ENCODE measurements around the gene OR4D2. TPM values are rescaled to one million over a fixed set of nuclear protein-coding genes. Genes with fewer than 3 reads are reported as not detected.

The OR4D2 gene
- total and polyA plus RNA-seq, 7 donors, result not detected

DNA sequence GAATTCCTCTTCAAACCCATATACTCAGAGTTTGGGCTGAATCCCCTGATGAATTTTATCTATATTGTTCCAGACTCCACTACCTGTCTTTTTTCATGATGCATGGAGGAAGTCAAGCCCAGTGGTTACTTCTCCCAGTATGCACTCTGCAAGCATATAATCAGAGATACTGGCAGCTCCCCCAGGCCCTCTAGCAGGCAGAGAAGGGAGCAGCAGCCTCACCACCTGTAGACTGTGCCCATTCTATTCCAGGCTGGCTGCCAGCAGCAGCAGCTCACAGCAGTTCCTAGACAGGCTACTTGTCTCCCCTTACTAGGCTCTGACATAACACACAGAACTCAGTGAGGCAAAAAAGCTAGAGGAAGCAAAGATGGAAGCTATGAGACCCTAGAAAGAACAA, 48.9 kb downstream of the OR4D2 start:
- Histone ChIP-seq H3K4me1 (peaks cover 0 to 11% (median 5%) of the 10 kb centered on the region in 4 donors), H3K9me3 (no peaks in the 10 kb centered on the region), H3K36me3 (peaks cover 7 to 63% (median 11%) of the 10 kb centered on the region in 4 donors), H3K4me3 (no peak overlapping the region), H3K27ac (no peak overlapping the region), H3K27me3 (no peaks in the 10 kb centered on the region)
- no peak for DNase-seq
- TF ChIP-seq POLR2A (IDR thresholded peaks at IDR 0.05) (no peak), POLR2AphosphoS5 (IDR thresholded peaks at IDR 0.05) (no peak), EP300 (IDR thresholded peaks at IDR 0.05) (no peak)
- TF ChIP-seq, protein P1, sequence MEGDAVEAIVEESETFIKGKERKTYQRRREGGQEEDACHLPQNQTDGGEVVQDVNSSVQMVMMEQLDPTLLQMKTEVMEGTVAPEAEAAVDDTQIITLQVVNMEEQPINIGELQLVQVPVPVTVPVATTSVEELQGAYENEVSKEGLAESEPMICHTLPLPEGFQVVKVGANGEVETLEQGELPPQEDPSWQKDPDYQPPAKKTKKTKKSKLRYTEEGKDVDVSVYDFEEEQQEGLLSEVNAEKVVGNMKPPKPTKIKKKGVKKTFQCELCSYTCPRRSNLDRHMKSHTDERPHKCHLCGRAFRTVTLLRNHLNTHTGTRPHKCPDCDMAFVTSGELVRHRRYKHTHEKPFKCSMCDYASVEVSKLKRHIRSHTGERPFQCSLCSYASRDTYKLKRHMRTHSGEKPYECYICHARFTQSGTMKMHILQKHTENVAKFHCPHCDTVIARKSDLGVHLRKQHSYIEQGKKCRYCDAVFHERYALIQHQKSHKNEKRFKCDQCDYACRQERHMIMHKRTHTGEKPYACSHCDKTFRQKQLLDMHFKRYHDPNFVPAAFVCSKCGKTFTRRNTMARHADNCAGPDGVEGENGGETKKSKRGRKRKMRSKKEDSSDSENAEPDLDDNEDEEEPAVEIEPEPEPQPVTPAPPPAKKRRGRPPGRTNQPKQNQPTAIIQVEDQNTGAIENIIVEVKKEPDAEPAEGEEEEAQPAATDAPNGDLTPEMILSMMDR (IDR thresholded peaks at IDR 0.05), result no peak
- intact Hi-C loops (cut with DNase I), result loop anchor here (5.0 to 10.0 kb wide), 2 partner anchors 107 to 961 kb away; partner anchors contain the start of gene MSI2

DNA sequence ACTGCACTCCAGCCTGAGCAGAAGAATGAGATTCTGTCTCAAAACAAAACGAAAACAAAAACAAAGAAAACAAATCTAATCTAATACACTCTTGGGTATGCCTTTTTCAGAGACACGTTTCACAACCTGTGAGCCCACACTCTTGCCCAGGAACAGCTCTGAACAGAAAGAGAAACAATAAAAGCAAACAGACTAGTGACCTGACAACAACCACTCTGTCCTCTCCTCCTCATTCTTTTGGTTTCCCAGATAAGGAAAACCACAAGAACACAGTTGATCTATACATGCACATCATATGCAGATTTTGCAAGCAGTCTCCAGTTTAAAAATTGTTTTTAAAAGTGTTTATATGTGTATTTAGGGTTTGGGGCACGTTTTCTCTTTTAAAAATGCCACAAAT, 51.0 kb downstream of the OR4D2 start:
- TF ChIP-seq EP300 (IDR thresholded peaks at IDR 0.05), result no peak
- no peak for TF ChIP-seq POLR2A (IDR thresholded peaks at IDR 0.05)
- TF ChIP-seq, protein P1 (IDR thresholded peaks at IDR 0.05), result no peak
- no peak for TF ChIP-seq POLR2AphosphoS5 (IDR thresholded peaks at IDR 0.05)
- H3K4me1 ChIP-seq, result peaks cover 0 to 11% (median 5%) of the 10 kb centered on the region in 4 donors
- 81 to 83% methylated on average over 3 of the region's 3 CpGs for WGBS, 2 donors
- DNase-seq, result no peak
- intact Hi-C loops (cut with DNase I), result loop anchor here (5.0 to 10.0 kb wide), 2 partner anchors 105 to 963 kb away; partner anchors contain the start of gene MSI2
- H3K36me3 ChIP-seq, result peaks cover 0 to 42% (median 4%) of the 10 kb centered on the region in 4 donors
- H3K27ac ChIP-seq, result no peak overlapping the region
- H3K27me3 ChIP-seq, result no peaks in the 10 kb centered on the region
- no peaks in the 10 kb centered on the region for H3K9me3 ChIP-seq
- H3K4me3 ChIP-seq, result no peak overlapping the region

DNA sequence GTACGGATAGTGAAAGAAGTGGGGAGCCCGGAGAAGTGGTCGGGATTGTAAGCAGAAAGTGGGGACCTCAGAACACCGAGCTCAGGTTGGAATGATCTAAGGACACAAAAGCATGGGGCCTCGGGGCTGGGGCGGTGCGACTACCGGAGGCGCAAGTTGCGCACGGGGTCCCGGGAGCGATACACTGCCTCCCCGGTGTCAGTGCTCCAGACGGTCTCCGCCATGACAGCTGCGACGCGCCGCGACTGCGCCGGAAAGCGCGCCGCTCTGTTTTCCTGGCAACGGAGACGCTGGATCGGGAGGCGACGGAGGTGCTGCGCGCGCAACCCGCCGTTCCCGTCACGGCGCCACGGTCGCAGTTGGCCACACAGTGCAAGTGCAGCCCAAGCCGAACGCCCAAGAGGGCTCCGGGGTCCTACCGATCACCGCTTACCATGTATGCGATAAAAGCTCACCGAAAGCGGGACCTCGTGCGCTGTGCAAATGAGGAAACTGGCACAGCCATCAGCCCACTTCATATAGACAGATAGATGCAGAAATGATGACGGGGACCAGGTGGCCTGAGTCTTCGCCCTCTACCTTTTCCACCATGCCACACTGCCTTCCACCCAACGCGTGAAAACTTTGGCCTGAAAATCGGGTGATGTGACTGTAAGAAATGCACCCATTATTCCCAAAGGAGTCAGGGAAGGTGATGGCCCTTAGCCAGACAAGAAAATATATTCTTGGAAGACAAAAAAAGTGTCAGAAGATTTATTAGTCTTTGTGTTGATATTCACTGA, 52.4 kb downstream of the OR4D2 start, which contains the start of gene MKS1:
TSS of gene MKS1 (minus strand) at position 249 of the 782 bp plus-strand sequence. CDS start at position 224, 25 bp downstream.
- DNase-seq, result peak; percentile 97
- Histone ChIP-seq H3K9me3 (no peaks in the 10 kb centered on the region), H3K36me3 (peaks cover 0 to 28% (median 3%) of the 10 kb centered on the region in 4 donors), H3K27me3 (no peaks in the 10 kb centered on the region), H3K4me1 (peaks cover 0 to 11% (median 5%) of the 10 kb centered on the region in 4 donors), H3K4me3 (peak within 1 kb of the TSS; percentile 62 to 82 (median 78)), H3K27ac (peak within 1 kb of the TSS; percentile 68 to 89 (median 80))
- 1 to 3% methylated on average over 56 of the region's 56 CpGs for WGBS, 2 donors
- intact Hi-C loops (cut with DNase I), result loop anchor here (5.0 to 10.0 kb wide), 2 partner anchors 103 to 964 kb away; partner anchors contain the start of gene MSI2
- no peak for TF ChIP-seq EP300 (IDR thresholded peaks at IDR 0.05)
- peak; percentile 12 to 86 (median 78) for TF ChIP-seq POLR2AphosphoS5 (IDR thresholded peaks at IDR 0.05)
- peak in 1 of 2 donors; percentile 17 for TF ChIP-seq POLR2A (IDR thresholded peaks at IDR 0.05)
- TF ChIP-seq, protein P1 (IDR thresholded peaks at IDR 0.05), result peak; percentile 58 to 79 (median 71)

DNA sequence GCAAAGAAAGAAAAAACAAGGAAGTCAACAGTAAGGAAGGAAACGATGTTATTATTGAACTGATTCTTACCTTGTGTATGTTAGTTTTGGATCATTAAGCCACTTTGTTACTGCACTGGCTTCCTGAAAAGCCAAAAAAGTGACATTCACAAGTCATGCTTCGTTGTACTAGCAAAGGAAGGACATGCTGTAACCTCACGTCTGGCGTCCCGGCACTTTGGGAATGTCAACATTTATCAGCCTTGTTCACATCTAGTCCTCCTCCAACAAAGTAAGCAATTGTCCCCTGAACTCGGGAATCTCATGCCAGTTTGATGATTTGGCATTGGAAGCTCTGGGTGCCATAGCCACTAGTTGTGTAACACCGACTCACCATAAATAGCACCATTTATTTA, 53.0 kb downstream of the OR4D2 start:
- H3K36me3 ChIP-seq, result peaks cover 0 to 22% (median under 1%) of the 10 kb centered on the region in 4 donors
- no peak for DNase-seq
- H3K9me3 ChIP-seq, result no peaks in the 10 kb centered on the region
- no peak for TF ChIP-seq EP300 (IDR thresholded peaks at IDR 0.05)
- TF ChIP-seq POLR2A (IDR thresholded peaks at IDR 0.05), result no peak
- no peak for TF ChIP-seq POLR2AphosphoS5 (IDR thresholded peaks at IDR 0.05)
- peaks cover 0 to 11% (median 5%) of the 10 kb centered on the region in 4 donors for H3K4me1 ChIP-seq
- H3K27ac ChIP-seq, result peak overlapping the region; percentile 68 to 89 (median 80)
- peak overlapping the region; percentile 62 to 82 (median 78) for H3K4me3 ChIP-seq
- WGBS, 2 donors, result 62 to 71% methylated on average over 7 of the region's 7 CpGs
- intact Hi-C loops (cut with DNase I), result loop anchor here (5.0 to 10.0 kb wide), 2 partner anchors 103 to 965 kb away; partner anchors contain the start of gene MSI2
- H3K27me3 ChIP-seq, result no peaks in the 10 kb centered on the region

Other genes starting within 250 kb of the OR4D2 start
- 10 to 100 TPM; 29.5 to 64.0 (median 33.7) TPM for gene CUEDC1, start 211.6 kb upstream of the OR4D2 start, total RNA-seq
- gene CUEDC1, start 211.6 kb upstream of the OR4D2 start, polyA plus RNA-seq, result 10 to 100 TPM in 2 of 3 donors, 1 to 10 TPM in 1; 3.0 to 20.0 (median 11.4) TPM
- 100 to 1,000 TPM in 3 of 4 donors, 10 to 100 TPM in 1; 99.8 to 120 (median 105) TPM for gene VEZF1, start 178.7 kb upstream of the OR4D2 start, total RNA-seq
- gene VEZF1, start 178.7 kb upstream of the OR4D2 start, polyA plus RNA-seq, result 10 to 100 TPM; 17.8 to 24.8 (median 21.0) TPM
- 100 to 1,000 TPM; 138 to 214 (median 151) TPM for gene SRSF1, start 159.7 kb upstream of the OR4D2 start, total RNA-seq
- 100 to 1,000 TPM in 1 of 3 donors, 10 to 100 TPM in 2; 90.6 to 125 (median 93.7) TPM for gene SRSF1, start 159.7 kb upstream of the OR4D2 start, polyA plus RNA-seq
- gene DYNLL2, start 83.6 kb upstream of the OR4D2 start, total RNA-seq, result 10 to 100 TPM; 19.4 to 28.9 (median 22.8) TPM
- gene DYNLL2, start 83.6 kb upstream of the OR4D2 start, polyA plus RNA-seq, result 10 to 100 TPM; 26.4 to 44.9 (median 32.1) TPM
- not detected for gene OR4D1, start 18.6 kb upstream of the OR4D2 start, total RNA-seq
- under 1 TPM in 1 of 3 donors, not detected in 2; 0.07 TPM for gene OR4D1, start 18.6 kb upstream of the OR4D2 start, polyA plus RNA-seq
- gene EPX, start 25.7 kb downstream of the OR4D2 start, total RNA-seq, result not detected
- under 1 TPM in 1 of 3 donors, not detected in 2; 0.03 TPM for gene EPX, start 25.7 kb downstream of the OR4D2 start, polyA plus RNA-seq
- 10 to 100 TPM in 1 of 4 donors, 1 to 10 TPM in 3; 6.1 to 11.0 (median 8.4) TPM for gene MKS1, start 52.3 kb downstream of the OR4D2 start, total RNA-seq
- gene MKS1, start 52.3 kb downstream of the OR4D2 start, polyA plus RNA-seq, result 1 to 10 TPM; 3.0 to 10.0 (median 6.6) TPM
- gene LPO, start 71.6 kb downstream of the OR4D2 start, total RNA-seq, result not detected
- not detected for gene LPO, start 71.6 kb downstream of the OR4D2 start, polyA plus RNA-seq
- gene MPO, start 114.0 kb downstream of the OR4D2 start, total RNA-seq, result under 1 TPM in 1 of 4 donors, not detected in 3; 0.36 TPM
- under 1 TPM in 1 of 3 donors, not detected in 2; 0.44 TPM for gene MPO, start 114.0 kb downstream of the OR4D2 start, polyA plus RNA-seq
- 10 to 100 TPM; 12.5 to 28.4 (median 17.0) TPM for gene TSPOAP1, start 161.8 kb downstream of the OR4D2 start, total RNA-seq
- gene TSPOAP1, start 161.8 kb downstream of the OR4D2 start, polyA plus RNA-seq, result 1 to 10 TPM in 2 of 3 donors, under 1 TPM in 1; 0.69 to 7.2 (median 3.6) TPM
- 10 to 100 TPM; 50.5 to 65.3 (median 57.4) TPM for gene SUPT4H1, start 185.2 kb downstream of the OR4D2 start, total RNA-seq
- gene SUPT4H1, start 185.2 kb downstream of the OR4D2 start, polyA plus RNA-seq, result 100 to 1,000 TPM in 1 of 3 donors, 10 to 100 TPM in 2; 90.1 to 114 (median 99.3) TPM